NCI-H1436 treated with DMSO at 0.1 percent for 48 hours (cell line): ENCODE measurements around the gene AAMP.
A peak's percentile ranks its signal among the peaks of the same experiment; 100 is the strongest.
"Not testable (repeated sequence)": the region's sequence is repeated elsewhere in the genome, so short reads cannot be mapped to it uniquely, and the experiment has no call there.

Experiments used
- DNase-seq: peaks from one replicate; lab custom pipeline; 2025; lab: John Stamatoyannopoulos, UW

AAMP gene

DNA sequence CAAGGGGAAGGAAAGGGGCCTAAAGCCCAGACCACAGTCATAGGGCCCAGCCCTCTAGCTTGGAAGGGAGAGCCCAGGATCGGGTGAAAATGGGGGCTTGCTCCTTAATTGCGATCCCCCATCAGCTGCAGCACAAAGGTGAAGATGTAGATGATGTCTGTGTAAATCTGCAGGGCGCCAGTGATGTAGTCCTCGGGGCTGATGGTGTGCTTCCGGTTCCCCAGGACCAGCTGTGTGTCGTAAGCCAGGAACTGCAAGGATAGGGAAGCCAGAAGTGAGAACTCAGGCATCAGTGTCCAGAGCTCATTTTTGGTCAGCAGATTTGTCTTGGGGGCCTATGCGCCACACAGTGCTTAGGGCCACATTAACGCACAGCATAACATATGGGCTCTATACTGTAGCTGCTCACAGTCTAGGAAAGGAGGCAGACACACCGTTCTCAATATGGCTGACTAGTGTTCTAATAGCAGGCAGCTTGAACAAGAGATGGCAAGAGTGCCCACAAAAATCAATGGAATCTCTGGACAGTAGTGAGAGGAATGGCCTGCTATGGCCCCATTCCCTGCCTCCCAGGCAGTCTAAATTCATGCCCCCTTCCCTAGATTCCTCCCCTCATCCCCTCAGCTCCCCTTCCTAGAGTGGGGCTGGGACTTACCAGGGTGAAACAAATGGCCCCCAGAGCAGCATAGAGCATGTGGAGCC, 5.6 kb upstream of the AAMP start:
- DNase-seq, result no peak

DNA sequence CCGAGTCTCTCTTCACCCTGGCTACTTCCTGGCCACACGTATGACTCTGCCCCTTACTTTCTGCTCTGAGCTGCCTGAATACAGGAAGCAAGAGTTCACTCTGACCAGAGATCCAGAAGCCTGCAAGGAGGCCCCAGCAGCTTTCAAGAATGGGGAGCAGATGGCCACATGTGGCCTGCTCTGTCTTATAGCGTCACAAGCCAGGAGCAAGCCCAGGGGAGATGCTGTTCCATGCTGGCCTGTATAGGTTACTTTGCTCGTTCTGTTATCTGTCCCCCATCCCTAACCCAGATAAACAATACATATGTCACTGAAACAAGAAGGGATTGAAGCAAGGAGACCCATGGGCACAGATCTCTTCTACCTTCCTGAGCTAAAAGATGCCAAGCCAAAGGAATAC, 4.6 kb upstream of the AAMP start:
- no peak for DNase-seq

DNA sequence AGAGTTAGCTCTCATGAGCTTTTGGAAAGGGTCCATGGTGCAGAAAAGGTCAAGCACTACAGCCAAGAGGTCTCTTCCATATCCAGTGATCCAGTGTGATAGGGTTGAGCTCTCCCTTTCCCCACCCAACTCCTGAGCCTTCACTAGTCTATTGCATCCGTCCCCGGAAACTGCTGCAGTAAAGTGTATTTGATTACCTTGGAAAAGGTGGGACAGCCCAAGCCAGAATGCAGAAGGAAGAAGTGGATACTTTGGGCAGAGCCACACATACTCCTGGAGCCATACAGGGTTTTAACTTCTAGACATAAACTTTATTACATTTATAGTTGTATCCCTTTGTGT, 3.9 kb upstream of the AAMP start:
- DNase-seq, result no peak

DNA sequence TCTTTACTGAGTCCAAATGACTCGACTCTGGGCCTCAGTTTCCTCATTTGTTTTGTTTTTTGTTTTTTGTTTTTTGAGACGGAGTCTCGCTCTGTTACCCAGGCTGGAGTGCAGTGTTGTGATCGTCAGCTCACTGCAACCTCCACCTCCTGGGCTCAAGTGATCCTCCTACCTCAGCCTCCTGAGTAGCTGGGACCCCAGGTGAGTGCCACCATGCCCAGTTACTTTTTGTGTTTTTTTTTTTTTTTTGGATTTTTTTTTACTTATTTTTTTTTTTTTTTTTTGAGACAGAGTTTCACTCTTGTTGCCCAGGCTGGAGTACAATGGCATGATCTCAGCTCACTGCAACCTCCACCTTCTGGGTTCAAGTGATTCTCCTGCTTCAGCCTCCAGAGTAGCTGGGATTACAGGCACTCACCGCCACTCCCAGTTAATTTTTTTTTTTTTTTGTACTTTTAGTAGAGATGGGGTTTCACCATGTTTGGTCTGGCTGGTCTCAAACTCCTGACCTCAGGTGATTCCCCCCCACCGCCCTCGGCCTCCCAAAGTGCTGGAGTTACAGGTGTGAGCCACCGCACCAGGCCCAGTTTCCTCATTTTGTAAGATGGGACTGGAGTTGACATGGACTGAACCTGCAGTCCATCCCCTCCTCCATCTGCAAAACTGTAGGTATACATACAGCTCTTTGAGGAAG, 3.4 kb upstream of the AAMP start:
- DNase-seq, result not testable (repeated sequence)

DNA sequence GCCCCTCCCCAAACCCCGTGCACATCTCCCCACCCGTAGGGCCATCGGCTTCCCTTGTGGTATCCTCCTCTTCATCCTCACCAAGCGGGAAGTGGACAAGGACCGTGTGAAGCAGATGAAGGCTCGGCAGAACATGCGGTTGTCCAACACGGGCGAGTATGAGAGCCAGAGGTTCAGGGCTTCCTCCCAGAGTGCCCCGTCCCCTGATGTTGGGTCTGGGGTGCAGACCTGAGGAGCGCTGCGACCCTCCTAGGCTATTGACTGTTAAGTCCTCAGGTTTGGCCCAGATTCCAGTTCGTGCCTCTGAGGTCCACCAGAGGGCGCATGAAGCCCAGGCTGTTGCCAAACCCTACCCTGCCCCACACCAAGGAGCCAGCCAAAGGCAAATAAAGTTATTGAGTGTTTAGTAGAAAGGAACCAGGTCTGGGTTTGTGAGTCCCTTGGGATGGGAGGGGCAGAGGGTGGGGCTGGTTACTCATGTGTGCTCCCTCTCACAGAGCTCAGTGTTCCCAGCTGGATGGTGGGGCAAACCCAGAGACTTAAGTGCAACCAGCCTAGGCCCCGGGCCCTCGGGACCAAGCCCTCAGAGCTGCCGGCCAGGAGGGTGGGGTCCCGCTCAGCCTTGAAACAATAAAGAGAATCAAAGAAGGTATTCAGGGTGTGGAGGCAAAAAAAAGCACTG, 2.7 kb upstream of the AAMP start:
- peak; percentile 16 for DNase-seq

DNA sequence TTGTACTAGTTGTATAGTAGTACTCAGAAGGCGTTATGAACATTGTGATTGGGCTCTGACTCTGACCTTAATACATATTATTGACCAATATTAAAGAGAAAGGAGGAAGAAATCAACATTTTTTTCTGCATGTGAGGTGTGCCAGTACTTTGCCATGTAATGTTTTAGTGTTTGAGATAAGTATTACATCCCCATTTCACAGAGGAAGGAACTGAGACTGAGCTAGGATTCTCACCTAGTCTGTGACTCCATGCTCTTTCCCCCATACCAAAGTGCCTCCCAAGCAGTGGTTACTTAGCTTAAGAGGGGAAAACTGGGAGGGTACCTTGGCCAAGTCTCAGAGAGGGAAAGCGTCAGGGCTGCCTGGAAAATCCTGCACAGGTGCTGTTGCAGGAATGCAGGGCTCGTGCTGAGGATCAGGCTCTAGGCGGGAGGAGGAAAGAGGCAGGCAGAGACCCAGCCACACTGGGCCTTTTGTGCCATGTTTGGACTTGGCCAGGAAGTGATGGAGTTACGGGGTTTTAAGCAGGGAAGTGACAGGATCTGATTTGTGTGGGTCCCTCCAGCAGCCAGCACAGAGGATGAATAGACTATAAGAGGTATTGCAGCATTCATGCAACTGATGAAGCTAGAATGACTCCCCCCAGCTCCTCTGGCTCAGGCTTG, 2.1 kb upstream of the AAMP start:
- DNase-seq, result no peak

DNA sequence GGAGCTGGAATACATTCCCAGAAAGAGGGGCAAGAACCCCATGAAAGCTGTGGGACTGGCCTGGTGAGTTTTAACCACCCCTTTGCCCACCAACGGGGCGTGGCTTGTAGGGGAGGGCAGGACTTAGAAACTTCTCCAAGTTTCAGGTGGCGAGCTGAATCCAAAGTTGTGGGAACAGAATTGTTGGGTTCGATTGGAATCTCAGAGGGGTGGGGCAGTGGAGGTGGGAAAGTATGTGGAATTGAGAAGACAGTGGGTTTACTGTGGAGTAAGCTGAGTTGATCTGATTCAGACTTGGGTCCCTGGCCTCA, 1.5 kb upstream of the AAMP start:
- no peak for DNase-seq

DNA sequence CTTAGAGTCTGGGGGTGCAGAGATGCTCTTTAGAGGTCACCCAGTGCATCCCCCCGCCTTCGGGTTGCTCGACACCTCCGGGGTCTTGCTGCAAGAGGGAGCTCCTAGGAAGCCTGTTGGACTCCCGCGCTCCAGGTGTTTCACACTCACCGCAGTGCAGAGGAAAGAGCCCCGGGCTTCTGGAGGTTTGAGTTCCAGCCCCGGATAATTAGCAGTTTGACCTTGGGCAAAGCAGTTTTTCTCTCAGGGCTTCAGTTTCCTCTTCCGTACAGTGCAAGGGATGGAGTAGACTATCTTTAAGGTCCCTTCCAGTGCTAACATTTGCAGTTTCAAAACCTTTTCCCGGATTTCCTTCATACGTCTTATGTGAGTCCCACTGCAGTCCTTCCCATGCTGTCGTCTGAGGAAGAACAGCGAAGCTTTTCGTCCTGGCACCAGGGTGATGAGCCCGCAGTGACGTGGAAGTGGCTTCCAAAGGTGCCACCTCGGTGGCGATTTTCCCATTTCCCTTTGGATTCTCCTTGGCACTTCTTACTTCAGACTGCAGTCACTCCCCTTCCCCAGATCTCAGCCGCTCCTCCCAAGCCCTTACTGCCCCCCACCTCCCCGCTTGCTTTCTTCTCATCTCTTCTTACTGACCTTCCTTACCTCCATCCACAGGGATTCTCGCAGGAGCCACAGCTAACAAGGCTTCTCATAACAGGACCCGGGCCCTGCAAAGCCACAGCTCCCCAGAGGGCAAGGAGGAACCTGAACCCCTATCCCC, 967 bp upstream of the AAMP start:
- no peak for DNase-seq

DNA sequence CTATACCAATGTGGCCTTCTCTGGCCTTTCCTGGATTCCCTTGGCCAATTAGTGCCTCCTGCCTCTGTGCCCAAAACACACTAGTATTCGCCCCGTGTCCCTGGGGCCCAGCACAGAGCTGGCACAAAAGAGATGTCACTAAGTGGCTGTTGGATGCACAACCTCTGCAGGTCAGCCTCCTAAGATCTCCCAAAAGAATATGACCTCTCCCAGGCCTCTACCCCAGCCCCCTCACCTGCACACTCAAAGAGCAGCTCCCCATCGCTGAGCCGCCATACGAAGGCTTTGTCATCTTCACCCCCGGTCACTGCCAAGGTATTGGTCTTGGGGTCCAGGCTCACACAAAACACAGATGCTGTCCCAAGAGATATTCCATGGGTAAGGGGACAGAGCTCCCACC, 2.7 kb downstream of the AAMP start:
- DNase-seq, result no peak

DNA sequence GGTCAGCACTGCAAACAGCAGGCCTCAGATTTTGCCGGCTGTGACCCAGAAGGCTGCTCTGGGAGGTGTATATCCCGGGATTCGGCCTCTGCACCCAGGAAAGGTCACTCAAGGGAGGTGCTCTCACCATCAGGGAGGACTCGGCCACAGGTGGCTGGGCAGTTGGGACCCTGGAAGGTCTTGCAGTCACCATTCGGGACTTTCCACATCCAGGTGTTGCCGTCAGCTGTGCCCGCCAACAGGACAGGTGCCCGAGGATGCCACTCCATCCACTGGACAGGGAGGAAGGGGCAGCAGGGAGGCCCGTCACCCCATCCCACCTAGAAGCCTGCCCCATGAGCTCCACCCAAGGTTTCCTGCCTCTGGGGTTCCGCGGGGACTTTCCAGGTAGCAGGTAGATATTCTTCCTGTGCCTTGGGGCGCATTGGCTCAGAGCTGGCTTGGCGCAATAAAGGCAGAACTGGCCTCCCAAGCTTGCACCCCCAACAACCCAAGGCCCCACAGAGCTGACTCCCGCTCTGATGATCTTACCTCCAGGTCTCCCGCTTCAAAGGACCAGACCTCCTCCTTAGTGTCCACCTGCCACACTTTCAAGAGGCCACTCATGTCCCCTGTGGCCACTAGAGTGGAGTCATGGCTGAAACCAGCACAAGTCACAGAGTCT, 3.5 kb downstream of the AAMP start:
- DNase-seq, result no peak

DNA sequence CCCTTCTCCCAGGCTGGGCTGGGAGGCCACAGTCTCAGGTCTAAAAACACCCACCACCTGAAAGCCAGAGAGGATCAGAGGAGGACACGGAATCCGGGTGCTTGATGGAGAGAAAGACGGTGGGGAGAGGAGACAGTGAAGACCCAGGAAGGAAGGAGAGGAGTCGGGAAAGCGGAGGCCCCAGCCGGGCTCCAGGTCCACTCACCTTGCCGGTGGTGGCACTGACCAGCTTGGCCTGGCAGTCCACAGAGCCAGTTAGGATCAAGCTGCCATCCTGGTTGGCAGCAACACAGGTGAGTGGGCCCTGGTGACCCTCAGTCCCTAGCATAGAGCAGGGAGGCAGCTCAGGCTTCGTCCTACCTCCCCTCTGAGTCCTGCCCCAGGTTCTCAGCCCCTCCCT, 4.3 kb downstream of the AAMP start:
- DNase-seq, result no peak

DNA sequence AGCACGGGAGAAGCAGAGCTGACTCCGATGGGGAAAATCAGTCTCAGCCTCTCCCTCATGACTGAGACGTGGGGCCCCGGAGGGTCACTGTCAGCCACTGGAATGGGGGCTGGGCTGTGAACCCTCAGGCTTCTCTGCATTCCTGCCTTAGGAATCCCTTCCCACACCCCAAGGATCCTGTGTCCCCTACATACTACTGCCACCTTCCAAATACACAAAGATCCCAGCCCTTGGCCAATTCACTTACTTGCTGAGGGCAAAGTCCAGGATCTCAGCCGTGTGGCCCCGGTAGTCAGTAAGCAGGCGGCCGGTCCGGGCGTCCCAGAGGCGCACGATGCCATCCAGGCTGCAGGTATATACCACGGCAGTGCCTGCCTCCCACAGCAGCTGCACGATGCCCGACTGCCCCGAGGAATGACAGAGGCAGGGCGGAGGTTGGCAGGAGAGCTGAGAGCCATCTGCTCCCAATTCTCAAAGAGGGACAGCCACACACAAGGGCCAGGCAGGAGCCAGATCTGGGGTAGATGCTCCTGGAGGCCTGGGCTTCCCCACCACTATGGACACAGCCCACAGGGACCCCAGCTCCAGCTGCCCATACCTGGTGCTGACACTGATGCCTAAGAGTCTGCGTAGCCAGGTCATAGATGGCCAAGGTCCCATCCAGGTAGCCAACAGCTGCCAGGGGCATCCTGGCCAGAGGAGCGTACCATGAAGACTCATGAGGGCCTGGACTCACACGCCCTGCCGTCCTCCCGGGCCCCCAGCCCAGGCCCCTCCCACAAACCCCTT, 5.0 kb downstream of the AAMP start:
- DNase-seq, result no peak

DNA sequence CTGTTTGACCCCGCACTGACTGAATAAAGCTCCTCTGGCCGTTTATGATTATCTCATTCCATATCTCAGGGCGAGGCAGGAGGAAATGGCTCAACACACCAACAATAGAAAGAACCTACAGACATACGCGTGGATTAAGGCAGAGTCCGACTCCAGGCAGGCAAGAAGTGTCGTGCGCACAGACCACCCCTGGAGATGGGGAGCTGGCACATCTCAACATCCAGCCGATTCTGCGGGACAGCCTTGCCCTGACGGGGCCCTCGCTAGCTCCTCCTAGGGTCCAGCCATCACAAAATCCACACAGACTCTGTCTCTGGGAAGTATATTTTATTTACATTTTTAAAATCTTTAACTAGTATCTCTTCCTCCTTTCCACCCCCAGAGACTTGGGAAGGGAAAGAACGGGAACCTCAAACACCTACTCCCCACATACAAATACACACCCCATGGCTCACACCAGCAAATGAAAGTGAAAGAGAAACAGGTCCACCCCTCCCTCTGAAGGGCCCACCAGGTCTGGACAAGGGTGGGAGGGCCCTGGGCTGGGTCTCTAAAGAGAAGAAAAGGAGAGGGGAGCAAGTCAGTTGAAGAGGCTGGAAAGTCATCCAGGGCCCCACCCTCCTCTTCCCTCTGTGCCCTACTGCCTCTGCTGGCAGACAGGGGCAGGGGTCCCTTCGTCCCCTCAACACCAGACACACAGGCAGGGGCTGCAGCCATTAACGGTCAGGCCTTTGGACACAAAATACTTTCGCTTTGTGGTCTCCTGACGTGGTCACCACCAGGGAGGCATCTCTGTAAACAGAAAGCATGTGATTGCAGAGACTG, 5.9 kb downstream of the AAMP start:
- DNase-seq, result no peak

DNA sequence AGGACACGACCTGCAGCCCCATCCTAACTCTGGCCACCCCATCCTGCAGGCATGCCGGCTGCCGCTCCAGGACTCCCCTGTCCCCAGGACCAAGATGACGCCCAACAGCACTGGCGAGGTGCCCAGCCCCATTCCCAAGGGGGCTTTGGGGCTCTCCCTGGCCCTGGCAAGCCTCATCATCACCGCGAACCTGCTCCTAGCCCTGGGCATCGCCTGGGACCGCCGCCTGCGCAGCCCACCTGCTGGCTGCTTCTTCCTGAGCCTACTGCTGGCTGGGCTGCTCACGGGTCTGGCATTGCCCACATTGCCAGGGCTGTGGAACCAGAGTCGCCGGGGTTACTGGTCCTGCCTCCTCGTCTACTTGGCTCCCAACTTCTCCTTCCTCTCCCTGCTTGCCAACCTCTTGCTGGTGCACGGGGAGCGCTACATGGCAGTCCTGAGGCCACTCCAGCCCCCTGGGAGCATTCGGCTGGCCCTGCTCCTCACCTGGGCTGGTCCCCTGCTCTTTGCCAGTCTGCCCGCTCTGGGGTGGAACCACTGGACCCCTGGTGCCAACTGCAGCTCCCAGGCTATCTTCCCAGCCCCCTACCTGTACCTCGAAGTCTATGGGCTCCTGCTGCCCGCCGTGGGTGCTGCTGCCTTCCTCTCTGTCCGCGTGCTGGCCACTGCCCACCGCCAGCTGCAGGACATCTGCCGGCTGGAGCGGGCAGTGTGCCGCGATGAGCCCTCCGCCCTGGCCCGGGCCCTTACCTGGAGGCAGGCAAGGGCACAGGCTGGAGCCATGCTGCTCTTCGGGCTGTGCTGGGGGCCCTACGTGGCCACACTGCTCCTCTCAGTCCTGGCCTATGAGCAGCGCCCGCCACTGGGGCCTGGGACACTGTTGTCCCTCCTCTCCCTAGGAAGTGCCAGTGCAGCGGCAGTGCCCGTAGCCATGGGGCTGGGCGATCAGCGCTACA, 7.0 kb downstream of the AAMP start:
- DNase-seq, result no peak

DNA sequence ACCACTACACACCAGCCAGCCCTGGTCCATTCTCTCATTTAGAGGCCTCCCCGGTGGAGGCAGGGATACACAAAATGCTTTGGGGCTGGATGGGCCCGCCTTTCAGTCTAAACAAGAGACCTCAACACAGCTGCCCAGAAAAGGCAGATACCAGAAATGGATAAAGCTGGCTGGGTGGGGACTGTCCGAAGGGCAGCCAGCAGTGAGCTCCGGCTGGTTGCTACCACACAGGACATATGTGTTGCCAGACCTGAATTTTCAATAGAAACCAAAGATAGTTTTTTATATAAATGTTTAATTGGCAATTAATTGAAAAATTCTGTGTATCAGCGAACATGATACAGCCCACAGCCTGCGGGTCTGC, 7.7 kb downstream of the AAMP start:
- no peak for DNase-seq

DNA sequence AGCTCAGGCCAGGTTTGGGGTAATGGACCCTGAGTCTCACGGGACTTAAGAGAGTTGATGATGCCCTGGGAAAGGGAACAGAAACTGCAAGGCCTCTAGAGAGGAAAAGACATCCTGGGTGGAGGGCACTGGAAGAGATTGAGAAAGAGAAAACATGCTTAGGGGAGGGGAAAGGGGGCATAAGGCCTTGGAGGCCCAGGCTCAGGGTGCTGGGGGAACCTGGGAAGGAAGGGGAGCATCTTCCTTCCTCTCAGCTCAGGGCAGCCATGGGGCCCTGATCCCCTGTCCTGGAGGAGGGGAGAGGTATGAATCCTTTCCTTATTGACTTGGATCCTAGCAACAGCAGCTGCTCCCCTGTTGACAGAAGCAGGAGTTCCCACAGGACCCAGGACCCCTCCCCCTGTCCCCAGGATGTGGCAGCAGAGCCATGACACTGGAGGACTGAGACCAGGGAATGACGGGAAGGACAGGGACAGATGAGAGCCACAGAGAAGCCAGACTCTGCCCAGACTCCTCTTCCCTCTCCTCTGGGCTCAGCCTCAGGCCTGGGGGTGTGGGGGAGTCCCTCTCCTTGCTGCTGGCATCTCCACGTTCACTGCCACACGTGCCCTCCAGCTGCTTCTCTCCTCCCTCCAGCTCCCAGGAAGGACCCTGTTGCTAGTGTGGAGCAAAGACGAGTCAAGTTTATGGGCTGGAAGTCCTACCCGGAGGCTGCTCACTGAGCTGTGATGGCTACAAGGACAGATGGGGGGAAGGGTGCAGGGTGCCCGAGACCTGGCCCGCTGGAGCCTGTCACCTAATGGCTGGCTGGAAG, 8.3 kb downstream of the AAMP start:
- DNase-seq, result no peak

DNA sequence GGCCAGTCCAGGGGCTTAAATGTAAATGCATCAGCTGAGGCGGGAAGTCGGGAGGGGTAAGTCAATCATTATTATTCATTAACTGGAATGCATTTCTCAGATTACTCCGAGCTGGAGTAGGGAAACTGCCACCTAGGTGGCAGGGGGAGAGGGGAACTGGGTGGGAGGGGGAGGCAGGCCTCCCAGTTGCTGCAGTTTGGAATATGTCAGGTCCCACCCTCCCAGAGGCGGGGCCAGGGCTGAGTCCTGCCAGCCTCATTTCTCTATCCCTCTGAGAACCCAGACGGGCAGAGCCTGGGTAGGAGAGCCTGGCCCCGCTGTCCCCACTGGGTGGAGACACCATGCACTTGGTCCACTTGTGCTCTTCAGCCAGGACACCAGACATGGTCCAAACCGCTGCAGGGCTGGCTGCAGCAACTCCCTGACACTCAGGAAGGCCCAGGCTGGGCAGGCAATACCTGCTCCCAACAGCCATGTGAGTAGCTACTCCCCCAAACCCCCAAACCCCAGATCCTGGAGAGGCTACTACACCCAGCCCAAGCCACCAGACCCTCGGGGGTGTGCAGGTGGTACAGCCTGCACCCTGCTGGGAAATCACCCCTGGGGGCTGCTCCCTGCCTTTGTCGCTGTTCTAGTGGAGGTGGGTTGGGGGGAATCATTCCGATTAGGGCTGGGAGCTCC, 9.1 kb downstream of the AAMP start, which contains the start of gene GPBAR1:
Gene GPBAR1 (plus strand): TSS at position 274 of the 681 bp plus-strand sequence. CDS start 1,710 bp downstream, outside the sequence.
- DNase-seq, result no peak
